ENCODE measurements around the gene PTPN4.

DNA sequence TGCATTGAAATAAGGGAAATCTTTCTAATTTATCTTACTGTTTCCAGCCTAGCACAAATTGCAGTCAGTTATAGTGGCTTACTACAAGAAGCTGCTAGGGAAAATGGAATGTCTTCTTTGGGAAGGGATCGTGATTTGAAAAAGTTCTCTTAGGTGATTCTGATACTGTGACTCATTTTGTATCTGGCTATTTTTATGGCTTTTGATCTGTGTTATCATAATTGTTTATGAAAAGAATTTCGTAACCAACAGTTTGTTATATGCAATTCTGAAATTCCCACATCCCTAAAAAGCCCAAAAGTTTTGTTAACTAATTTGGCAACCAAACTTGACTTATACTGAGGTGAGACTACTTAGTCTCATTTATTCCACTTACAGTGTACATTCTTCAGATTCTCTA lies 12.4 kb downstream of the PTPN4 start:
- TF ChIP-seq YY1 (IDR thresholded peaks at IDR 0.05; ENCODE audit: insufficient read depth, insufficient read length) (no peak), SUZ12 (IDR thresholded peaks at IDR 0.05; ENCODE audit: extremely low read depth, insufficient read depth, insufficient read length) (no peak), ZNF274 (IDR thresholded peaks at IDR 0.05; ENCODE audit: low read depth, low read length) (no peak)

All from NT2/D1 (cell line).